ENCODE measurements around the gene KDM5B.
"Not testable (repeated sequence)": the region's sequence is repeated elsewhere in the genome, so short reads cannot be mapped to it uniquely, and the experiment has no call there.

The KDM5B gene

DNA sequence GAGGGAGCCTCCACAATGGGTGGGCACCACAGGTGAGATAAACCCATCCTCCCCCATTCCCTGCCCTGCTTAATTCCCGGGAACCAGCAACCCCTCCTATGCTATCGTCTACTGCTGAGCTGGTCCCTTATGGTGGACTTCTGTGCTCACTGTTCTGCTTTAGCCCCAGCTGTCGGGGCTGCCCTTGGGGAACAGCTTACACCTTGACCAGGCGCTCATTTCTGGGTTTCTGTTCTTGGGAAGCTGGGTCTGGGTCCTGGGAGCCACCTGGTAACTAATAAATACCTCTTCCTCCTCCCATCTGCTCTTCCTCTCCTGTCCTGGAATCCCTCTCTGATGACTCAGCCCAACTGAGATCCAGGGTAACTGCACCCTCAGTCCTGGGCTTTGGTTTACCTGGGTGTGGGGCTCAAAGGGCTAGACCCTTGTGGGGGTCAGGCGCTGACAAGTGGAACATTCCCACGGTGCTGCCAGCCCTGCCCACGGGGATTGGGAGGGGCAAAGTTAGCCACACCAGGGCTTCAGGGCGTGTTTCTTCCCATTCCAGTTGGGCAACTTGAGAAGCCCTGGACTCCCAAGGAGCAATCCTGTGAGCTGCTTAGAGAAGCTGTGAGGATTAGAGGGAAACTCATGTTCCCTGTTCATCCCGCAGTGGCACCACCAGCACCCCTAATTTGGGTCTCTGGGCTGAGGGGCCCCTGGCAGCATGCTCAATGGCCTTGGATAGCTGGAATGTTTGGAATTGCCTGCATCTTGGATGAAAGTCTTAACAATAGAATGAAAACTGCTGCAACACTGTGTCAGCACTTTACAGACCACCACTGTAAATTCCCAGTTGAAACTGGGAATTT is 4.2 kb upstream of the KDM5B start:
- DNase-seq (ENCODE audit: low read depth in 2 of 2) = no peak

DNA sequence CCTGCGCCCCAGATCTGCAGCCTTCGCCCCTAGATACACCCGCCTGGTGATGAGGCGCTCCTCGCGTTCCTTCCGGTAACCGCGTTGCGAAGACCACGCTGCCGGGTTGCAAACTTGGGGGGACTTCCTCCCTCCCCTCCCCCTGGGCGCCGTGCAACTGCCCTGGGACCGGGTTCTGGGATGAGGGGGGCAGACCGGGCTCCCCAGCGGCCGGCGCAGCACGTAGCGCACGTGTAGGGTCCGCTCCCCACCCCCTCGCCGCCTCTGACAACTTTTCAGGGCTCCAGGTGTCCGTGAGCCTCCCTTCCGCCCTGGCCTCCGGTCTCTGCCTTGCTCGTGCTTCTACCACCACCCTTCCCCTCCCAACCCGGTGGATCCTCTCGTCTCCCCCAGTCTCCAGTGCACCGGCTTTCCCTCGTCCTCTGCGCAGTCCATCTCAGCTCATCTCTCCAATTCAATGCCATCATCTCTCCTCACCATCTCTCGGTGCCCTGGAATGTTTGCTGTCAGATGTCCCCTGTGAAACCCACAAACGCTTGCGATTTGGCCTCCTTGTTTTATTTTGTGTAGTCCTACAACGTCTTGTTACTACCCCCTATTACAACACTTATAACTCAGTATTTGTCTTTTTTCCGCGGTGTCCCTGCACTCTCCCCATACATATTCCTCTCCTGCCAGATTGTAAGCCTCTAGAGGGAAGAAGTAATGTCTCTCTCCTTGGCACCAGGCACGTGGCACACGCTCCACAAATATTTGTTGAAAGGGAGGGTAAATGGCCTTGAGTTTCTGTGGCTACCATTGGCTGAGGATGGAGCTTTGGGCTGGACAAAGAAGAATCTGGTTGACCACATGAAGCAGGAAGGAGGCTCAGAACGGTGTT is 3.3 kb upstream of the KDM5B start:
- no peak for DNase-seq (ENCODE audit: low read depth in 2 of 2)

DNA sequence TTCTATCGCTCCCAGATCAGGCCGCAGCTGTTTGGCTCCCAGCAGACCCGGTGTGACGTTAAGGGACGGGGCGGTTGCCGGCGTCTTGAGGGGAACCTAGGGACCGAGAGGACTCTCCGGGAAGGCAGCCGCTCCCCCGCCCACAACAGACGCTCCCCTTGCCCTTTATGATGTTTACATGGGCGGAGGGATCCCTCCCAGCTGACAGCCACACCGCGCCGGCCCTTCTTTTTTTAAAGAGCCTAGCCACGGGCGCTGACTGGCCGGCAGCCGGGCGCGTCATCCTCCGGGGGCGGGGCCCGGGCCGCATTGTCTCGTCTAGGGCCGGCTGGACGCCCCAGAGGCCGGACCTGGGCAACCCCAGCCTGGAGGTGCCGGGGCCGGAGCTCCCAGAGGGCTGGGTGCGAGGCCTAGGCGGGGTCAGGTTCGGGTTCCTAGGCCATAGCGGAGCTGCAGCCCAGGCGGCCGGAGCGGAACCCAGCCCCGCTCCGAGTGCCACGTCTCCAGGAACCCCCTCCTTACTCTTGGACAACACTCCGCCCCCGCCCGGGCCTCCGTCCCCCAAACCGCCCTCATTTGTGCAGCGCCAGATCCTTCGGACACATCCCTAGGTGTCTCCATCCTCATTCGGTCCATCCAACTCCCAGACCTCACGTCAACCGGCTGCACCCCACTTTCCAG is 2.5 kb upstream of the KDM5B start, which contains the start of gene PCAT6:
PCAT6 (plus strand) TSS at position 340 of the 681 bp plus-strand sequence.
- DNase-seq (ENCODE audit: low read depth in 2 of 2) = peak; percentile 71 to 76

DNA sequence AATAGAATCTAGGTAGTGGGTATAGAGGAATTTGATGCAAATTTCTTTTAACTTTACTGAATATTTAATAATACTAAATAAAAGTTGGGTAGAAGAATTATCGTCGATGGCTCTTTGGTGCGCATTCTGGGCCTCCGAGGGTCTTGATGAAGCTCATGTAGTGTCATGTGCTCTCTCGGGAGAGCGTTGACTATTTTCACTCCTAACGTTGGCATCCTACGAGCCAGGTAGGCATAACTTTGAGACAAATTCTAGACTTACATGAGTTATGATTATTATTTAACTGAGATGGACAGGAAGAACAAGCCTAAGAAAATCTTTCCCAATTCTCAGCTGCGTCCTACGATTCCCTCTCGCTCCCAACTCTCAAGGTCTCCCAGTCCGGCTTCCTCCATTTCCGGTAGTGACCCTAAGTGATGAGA is 2.0 kb upstream of the KDM5B start:
- DNase-seq (ENCODE audit: low read depth in 2 of 2) = no peak

DNA sequence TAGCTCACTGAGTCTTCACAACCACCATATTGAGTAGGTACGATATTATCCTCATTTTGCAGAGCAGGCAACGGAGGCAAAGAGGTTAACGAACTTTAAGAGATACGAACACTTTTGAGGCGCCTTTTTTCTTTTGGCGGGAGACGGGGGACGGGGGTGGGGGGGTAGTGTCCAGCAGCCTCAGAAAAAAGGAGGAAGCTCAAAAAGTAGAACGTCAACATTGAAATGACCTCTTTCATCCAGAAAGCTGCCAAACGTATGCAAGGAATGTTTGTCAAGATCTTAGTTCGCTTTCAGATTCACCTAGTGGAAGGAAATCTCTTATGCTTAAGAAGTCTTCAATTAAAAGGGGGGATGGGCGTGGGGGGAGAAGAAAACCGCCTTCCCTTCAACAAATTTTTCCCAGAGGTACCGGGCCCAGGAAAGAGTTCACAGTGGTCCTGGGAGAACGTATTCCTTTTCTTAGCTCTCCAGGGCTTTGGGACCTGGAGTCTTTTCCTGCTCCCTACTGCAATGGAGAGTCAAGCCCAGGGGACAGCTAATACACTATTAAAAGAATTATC is 1.5 kb upstream of the KDM5B start:
- no peak for DNase-seq (ENCODE audit: low read depth in 2 of 2)

DNA sequence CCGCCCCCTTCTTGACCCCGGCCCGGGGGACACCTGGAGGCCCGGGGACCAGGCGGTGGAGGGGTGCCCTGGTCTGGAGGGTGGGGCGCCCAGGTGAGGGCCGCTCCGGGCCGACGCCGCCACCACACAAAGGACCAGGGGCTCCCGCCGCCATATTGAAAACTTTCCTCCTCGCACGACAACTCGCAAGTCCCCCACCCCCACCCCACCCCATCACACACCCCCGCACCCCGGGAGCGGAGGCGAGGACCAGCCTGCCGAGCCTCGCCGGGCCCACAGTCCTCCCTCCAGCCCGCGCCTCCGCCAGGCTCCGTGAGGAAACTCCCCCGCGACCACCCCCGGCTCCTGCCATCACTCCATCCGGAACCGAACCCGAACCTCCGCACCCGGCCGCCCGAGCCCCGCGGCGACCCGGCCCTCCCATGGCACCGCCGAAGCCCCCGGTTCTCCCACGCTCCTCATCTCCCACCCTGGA is 733 bp downstream of the KDM5B start:
- DNase-seq (ENCODE audit: low read depth in 2 of 2) = peak in 1 of 2 donors; percentile 18

DNA sequence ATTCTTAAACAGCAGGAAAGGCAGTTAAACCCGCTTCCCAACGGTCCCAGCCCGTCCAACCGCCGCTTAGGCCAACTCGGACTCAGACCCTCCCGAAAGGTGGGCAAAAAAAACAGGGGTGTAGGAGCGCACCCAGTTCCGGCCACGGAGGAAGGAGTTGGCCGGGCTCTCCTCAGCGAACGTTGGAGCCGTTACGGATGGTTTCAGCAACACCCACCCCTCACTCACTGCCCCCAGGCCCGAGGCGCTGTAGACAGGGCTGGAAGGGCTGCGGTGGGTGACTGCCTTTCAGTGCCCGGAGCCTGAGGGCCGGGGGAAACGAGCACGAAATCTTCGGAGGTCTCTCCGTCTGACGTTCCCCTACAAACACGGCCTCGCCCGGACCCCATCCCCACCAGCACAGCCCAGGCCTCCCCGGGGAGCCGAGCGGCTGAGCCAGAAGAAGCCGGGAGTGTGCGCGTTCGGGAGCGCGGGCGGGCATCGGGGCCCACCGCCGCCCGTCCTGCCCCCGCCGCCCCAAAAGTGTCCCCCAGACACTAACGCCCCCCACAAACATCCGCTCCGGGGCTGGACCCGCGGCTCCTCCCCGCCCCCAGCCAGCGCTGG is 1.3 kb downstream of the KDM5B start:
- DNase-seq (ENCODE audit: low read depth in 2 of 2) = no peak

DNA sequence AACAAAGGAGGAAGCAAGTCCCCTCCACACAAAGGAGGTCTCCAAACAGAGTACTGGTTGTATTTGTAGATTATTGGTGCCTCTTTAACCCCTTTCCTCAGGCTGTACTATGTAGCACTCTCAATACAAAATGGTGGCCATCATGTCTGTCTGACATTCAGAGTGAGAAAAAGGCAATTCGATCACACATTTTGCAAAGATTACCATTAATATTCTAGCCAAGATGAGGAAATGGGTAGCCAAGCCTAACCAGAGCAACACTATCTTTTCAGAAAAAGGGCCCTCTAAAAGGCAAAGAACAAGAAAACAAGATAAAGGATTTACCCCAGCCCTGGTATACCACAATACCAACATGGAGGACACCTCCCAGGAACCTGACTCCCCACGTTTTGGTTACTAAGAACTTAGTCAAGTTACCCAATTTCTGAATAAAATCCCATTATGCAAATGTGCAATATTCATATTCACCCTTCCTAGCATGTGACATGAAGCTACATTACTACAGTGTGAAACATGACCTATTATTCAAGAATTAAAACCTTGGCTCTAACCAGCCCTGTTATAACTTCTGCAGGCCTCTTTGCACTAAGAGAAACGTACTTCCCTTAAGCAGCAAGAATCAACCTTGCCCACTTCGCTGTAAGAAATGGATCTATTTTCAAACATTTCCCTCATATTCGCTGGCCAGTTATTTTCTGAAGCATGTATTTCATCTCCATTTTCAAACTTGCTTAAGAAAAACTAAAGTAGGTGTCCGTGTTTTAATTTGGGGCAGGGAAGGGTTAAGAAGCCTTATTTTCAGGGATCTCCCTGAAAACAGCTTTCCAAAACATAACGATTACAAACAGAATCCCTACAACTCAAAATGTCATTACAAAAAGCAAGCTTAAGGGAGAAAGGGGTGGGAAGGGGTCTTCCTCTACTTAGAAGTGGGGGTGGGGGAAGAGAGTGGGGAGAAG is 2.1 kb downstream of the KDM5B start:
- no peak for DNase-seq (ENCODE audit: low read depth in 2 of 2)

DNA sequence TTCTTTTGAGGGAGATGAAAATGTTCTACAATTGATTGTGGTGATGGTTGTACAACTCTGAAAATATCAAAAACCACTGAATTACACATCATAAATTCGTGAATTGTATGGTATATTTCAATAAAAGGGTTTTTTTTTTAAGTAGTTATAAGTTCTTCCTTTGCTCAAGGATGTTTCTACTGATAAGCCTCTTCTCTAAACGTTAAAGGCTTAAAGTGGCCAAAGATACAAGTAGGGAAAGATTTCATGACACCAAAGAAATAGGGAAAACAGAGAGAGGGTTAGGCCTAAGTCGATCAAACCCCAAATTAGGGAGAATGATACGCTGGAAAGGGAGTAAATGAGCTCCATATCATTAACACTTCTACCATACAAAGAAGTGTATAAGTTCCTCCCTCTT is 4.1 kb downstream of the KDM5B start:
- no peak for DNase-seq (ENCODE audit: low read depth in 2 of 2)

DNA sequence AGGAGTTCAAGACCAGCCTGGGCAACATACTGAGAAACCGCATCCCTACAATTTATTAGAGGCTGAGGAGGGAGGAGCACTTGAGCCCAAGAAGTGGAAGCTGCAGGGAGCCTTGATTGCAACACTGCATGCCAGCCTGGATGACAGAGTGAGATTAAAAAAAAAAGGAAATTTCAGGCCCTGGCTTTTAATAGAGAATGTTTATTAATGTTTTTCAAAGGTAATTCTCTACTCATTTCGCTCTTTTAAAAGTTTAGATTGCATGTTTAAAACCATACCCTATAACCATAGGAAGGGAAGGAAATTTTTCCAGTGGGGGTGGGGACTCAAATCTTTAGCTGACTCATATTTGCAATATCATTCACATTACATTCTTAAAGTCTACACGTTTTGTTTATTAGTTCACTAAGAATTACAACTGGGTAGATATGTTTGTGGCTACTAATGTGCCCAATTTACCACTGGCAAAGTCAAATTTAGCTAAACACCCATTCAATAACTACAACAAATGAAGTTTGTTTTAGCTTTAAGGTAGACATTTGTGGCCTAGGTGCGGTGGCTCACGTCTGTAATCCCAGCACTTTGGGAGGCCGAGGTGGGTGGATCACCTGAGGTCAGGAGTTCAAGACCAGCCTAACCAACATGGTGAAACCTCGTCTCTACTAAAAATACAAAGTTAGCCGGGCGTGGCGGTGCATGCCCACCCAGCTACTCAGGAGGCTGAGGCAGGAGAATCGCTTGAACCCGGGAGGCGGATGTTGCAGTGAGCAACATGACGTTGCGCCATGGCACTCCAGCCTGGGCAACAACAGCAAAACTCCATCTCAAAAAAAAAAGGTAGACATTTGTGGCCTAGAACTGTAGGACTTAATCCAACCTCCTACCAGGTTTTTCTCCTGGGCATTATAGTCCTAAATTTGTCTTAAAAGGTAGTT is 5.0 kb downstream of the KDM5B start:
- no peak for DNase-seq (ENCODE audit: low read depth in 2 of 2)

DNA sequence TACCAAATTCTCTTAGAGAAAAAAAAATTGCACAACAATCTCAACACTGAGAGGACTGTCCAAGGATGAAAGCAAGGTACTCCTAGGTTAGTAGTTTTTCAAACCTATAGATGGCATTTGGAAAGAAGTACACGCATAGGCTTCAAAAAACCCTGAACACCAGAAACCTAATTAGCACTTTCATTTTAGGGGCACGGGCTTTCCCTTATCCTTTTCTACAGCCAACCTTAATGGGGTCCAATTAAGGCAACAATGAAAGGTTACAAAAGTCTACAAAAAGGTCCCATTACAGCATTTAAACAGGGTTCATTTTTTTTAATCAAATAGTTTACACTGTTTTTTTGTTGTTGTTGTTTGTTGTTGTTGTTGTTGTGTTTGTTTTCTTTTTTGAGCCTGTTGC is 6.2 kb downstream of the KDM5B start:
- no peak for DNase-seq (ENCODE audit: low read depth in 2 of 2)

DNA sequence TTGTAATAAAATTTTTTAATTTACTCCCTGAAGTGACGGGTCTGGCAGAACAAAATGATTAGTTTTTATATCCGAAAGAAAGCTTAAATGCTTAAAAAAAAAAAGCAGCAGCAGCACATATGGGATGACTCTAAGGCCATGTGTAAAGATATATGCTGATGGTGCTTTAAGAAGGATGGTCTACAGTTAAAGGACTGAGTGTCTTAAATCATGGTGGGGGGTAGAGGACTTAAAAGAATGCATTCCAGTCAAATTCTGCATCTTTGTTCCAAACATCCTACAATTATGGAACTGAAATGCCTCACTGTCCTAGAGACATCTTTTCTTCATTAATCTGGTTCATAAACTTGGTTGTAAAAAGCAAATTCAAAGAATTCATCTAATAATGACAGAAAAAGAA is 7.0 kb downstream of the KDM5B start:
- DNase-seq (ENCODE audit: low read depth in 2 of 2) = no peak

DNA sequence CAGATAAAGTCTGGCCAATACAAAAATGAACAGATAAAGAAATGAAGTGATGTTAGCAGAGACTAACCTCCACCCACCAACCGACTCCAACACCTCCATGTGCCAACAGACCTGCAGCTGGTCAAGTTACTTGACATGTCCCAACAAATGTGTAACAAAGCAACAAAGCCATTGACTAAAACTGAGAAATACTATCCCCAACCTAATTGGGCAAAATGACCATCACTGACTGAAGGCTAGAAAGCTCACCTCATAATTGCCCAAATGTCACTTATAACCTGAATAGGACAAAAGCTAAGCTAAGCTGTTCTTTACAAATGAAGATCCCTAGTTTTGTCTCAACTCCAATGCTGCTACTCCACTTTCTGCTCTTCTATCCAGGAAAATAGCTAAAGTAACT is 7.5 kb downstream of the KDM5B start:
- DNase-seq (ENCODE audit: low read depth in 2 of 2) = no peak

DNA sequence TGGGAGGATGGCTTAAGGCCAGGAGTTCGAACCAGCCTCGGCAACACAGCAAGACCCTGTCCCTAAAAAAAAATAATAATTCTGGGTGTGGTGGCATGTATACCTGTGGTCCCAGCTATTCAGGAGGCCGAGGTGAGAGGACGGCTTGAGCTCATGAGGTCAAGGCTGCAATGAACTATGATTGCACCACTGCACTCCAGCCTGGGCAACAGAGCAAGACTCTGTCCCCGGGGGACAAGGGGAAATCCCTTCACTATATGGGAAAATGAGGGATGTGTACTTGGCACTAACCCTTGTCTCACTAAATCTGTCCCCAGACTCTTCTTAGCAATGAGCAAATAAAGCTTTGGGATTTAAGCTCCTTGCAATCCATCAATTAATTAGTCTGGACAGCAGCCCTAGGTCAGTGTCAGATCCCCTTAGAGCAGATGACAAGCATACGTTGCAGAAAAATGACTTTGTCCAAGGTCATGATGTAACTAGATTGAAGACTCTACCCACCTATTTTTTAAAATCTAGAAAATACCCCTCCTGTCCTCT is 9.4 kb downstream of the KDM5B start:
- DNase-seq (ENCODE audit: low read depth in 2 of 2) = no peak

DNA sequence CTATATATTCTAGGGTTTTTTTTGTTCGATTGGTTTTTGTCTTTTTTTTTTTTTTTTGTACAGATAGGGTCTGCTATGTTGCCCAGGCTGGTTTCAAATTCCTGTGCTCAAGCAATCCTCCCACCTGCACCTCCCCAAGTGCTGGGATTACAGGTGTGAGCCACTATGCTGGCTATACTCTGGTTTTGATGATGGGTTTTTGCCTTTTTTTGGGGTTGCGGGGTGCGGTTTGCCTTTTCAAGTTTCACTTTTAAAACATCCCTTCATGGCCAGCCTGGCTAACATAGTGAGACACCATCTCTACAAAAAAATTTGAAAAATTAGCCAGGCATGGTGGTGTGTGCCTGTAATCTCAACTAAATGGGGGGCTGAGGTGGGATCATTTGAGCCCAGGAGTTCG is 10.0 kb downstream of the KDM5B start:
- no peak for DNase-seq (ENCODE audit: low read depth in 2 of 2)

DNA sequence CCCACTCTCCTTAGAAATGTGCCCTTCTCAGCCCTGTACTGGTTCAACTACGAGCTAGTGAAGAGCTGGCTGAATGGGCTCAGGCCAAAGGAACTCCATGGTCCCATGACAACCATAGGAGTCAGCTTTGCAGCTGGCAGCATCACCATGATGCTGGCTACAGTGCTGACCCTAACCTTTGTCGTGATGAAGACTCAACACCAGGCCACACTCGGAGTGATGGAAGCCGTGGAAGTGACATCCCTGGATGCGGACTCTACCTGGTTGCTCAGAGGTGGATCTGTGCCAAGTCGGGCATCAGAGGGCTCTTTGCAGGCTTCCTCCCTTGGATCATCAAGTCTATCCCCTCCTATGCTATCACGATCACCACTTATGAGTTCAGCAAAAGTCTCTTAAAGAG is 11.6 kb downstream of the KDM5B start:
- no peak for DNase-seq (ENCODE audit: low read depth in 2 of 2)

DNA sequence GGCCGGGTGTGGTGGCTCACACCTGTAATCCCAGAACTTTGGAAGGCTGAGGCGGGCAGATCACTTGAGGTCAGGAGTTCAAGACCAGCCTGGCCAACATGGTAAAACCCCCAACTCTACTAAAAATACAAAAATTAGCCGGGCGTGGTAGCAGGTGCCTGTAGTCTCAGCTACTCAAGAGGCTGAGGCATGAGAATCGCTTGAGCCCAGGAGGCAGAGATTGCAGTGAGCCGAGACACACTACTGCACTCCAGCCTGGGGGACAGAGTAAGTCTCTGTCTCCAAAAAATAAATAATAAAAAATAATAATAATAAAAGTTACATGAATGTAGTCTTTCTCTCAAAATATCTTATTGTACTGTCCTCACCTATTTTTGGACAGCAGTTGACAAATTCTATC is 13.3 kb downstream of the KDM5B start:
- DNase-seq (ENCODE audit: low read depth in 2 of 2) = not testable (repeated sequence)

DNA sequence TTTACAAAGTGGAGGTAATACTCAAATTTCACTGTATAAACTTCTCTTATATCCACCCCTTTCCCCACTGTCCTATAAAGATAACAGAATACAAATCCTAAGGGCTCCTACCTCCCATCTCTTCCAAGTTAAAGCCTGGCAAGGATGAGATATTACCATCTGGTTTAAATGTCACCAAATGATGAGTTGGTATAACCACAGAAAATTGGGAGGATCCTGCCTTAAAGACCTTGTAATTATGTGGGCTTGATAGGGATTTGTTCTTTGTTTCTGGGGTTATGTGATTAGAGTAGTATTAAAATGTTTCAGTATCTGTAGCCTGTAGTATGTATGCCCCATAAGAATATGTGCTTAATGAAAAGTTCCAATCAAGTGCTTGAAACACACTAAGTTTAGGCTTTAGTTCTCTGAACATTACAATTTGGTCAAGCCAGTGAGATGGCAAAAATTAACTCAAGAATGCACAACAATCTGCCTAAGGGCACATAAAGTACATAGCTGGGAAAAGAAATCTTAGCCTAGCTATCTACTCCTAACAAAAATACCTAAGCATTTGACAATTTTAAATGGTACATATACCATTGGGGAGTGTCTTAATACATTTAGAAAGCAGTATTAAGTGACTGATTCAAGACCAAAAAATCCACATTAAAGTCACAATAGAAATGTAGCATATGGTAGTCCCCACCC is 14.0 kb downstream of the KDM5B start:
- no peak for DNase-seq (ENCODE audit: low read depth in 2 of 2)

Measured in activated CD8-positive, alpha-beta memory T cell treated with anti-CD3 and anti-CD28 coated beads for 4 hours (primary cell).